ENCODE measurements around the gene PDE4D. TPM values are rescaled to one million over a fixed set of nuclear protein-coding genes. Genes with fewer than 3 reads are reported as not detected.

PDE4D gene
- total RNA-seq, 2 donors from 2014 or later = 33.8 to 82.6 TPM

GRCh38 chr5:59189472-59190244 is 703.9 kb downstream of the PDE4D start:
- intact Hi-C loops (cut with DNase I) = loop anchor here (5.0 to 10.0 kb wide), 4 partner anchors 178 to 605 kb away; no protein-coding TSS in a partner anchor
- DNase-seq (peak; percentile 29), ATAC-seq (peak; percentile 31 to 79)

GRCh38 chr5:59188419-59189225 is 704.9 kb downstream of the PDE4D start:
- intact Hi-C loops (cut with DNase I) = loop anchor here (1.0 to 10.0 kb wide), 4 partner anchors 179 to 606 kb away; no protein-coding TSS in a partner anchor
- DNase-seq (peak; percentile 79), ATAC-seq (peak; percentile 80 to 82)

- intact Hi-C loops (cut with DNase I) = loop anchor here (1.0 to 10.0 kb wide), 4 partner anchors 179 to 607 kb away; no protein-coding TSS in a partner anchor
- ATAC-seq = no peak
- no peak for DNase-seq
Measured at GRCh38 chr5:59187857-59188256, 705.7 kb downstream of the PDE4D start.

GRCh38 chr5:59186623-59187022 is 706.9 kb downstream of the PDE4D start:
- intact Hi-C loops (cut with DNase I) = loop anchor here (5.0 to 10.0 kb wide), 3 partner anchors 181 to 608 kb away; no protein-coding TSS in a partner anchor
- ATAC-seq (peak in 1 of 2 donors; percentile 41), DNase-seq (no peak)

- ATAC-seq (no peak), DNase-seq (no peak)
- intact Hi-C loops (cut with DNase I) = loop anchor here (5.0 to 10.0 kb wide), 3 partner anchors 181 to 609 kb away; no protein-coding TSS in a partner anchor
Measured at GRCh38 chr5:59185757-59186385, 707.7 kb downstream of the PDE4D start.

GRCh38 chr5:59184769-59185168 is 708.8 kb downstream of the PDE4D start:
- intact Hi-C loops (cut with DNase I) = loop anchor here (5.0 to 10.0 kb wide), 3 partner anchors 183 to 610 kb away; no protein-coding TSS in a partner anchor

GRCh38 chr5:59182760-59183159 is 710.8 kb downstream of the PDE4D start:
- DNase-seq (no peak), ATAC-seq (no peak)
- intact Hi-C loops (cut with DNase I) = loop anchor here in 1 of 2 donors (10.0 kb wide), 1 partner anchor 612 kb away; no protein-coding TSS in a partner anchor

More at GRCh38 chr5:59184769-59185168, 708.8 kb downstream of the PDE4D start:
- no peak for DNase-seq
- no peak for ATAC-seq

- no peak for DNase-seq
- no peak for ATAC-seq
- intact Hi-C loops (cut with DNase I) = loop anchor here in 1 of 2 donors (10.0 kb wide), 1 partner anchor 614 kb away; no protein-coding TSS in a partner anchor
Measured at GRCh38 chr5:59180515-59180914, 713.0 kb downstream of the PDE4D start.

GRCh38 chr5:59179704-59180103 is 713.8 kb downstream of the PDE4D start:
- intact Hi-C loops (cut with DNase I) = loop anchor here (10.0 kb wide), 2 partner anchors 285 to 615 kb away; no protein-coding TSS in a partner anchor
- ATAC-seq (no peak), DNase-seq (no peak)

GRCh38 chr5:59178482-59178881 is 715.0 kb downstream of the PDE4D start:
- no peak for ATAC-seq
- intact Hi-C loops (cut with DNase I) = loop anchor here in 1 of 2 donors (10.0 kb wide), 1 partner anchor 284 kb away; no protein-coding TSS in a partner anchor
- DNase-seq = no peak

- no peak for DNase-seq
- intact Hi-C loops (cut with DNase I) = loop anchor here in 1 of 2 donors (10.0 kb wide), 1 partner anchor 283 kb away; no protein-coding TSS in a partner anchor
- no peak for ATAC-seq
Measured at GRCh38 chr5:59178071-59178470, 715.5 kb downstream of the PDE4D start.

- no peak for DNase-seq
- no peak for ATAC-seq
- intact Hi-C loops (cut with DNase I) = loop anchor here in 1 of 2 donors (10.0 kb wide), 1 partner anchor 283 kb away; no protein-coding TSS in a partner anchor
Measured at GRCh38 chr5:59177644-59178043, 715.9 kb downstream of the PDE4D start.

GRCh38 chr5:59174248-59174844 is 719.2 kb downstream of the PDE4D start:
- intact Hi-C loops (cut with DNase I) = loop anchor here (2.0 to 10.0 kb wide), 2 partner anchors 280 to 288 kb away; no protein-coding TSS in a partner anchor
- peak; percentile 79 to 88 for ATAC-seq
- no peak for DNase-seq

GRCh38 chr5:59173578-59173977 is 719.9 kb downstream of the PDE4D start:
- DNase-seq = no peak
- peak in 1 of 2 donors; percentile 45 for ATAC-seq
- intact Hi-C loops (cut with DNase I) = loop anchor here in 1 of 2 donors (10.0 kb wide), 1 partner anchor 279 kb away; no protein-coding TSS in a partner anchor

- intact Hi-C loops (cut with DNase I) = loop anchor here in 1 of 2 donors (10.0 kb wide), 1 partner anchor 276 kb away; no protein-coding TSS in a partner anchor
- ATAC-seq (no peak), DNase-seq (no peak)
Measured at GRCh38 chr5:59171131-59171530, 722.4 kb downstream of the PDE4D start.

GRCh38 chr5:59169768-59170150 is 723.8 kb downstream of the PDE4D start:
- intact Hi-C loops (cut with DNase I) = loop anchor here (2.0 to 10.0 kb wide), 4 partner anchors 42 to 275 kb away; no protein-coding TSS in a partner anchor
- ATAC-seq = no peak
- no peak for DNase-seq

- DNase-seq (no peak), ATAC-seq (peak in 1 of 2 donors; percentile 27)
- intact Hi-C loops (cut with DNase I) = loop anchor here in 1 of 2 donors (2.0 to 10.0 kb wide), 3 partner anchors 42 to 134 kb away; no protein-coding TSS in a partner anchor
Measured at GRCh38 chr5:59169081-59169767, 724.3 kb downstream of the PDE4D start.

Measured in left cardiac atrium (tissue), 4 donors.